Natural killer cell (primary cell): ENCODE data around the gene DDR2. TPM values are rescaled to one million over a fixed set of nuclear protein-coding genes. Genes with fewer than 3 reads are reported as not detected.
"Not testable (repeated sequence)": the region's sequence is repeated elsewhere in the genome, so short reads cannot be mapped to it uniquely, and the experiment has no call there.

Experiments used
- ATAC-seq, 3 donors: fragments of 150-1000 bp in 2 of 3; fragments of 200-7000 bp in 1 of 3; cut with Tn5 transposase; 1 replicate in 1 of 3; 2 replicates in 2 of 3; pipeline ENCODE4 v1.10.0; 2021; ENCODE audit warnings: mild to moderate bottlenecking in 2 of 3, moderate library complexity in 2 of 3
- DNase-seq, 2 donors: peaks; one replicate each; pipeline versions ENCODE4 v3.0.0 to v3.0.0-alpha.2; 2013 to 2021; ENCODE audit warnings: mixed read lengths in 1 of 2
- H3K27ac ChIP-seq: one replicate; pipeline ENCODE4 v1.5.1; 2013; ENCODE audit warnings: mild to moderate bottlenecking, low read length
- H3K27me3 ChIP-seq: one replicate; pipeline ENCODE4 v1.6.1; 2013; ENCODE audit warnings: low read length; ENCODE audit not compliant: control insufficient read depth, insufficient read depth
- H3K36me3 ChIP-seq: one replicate; pipeline ENCODE4 v1.6.1; 2013; ENCODE audit warnings: low read length; ENCODE audit not compliant: control insufficient read depth, insufficient read depth
- H3K4me1 ChIP-seq: one replicate; pipeline ENCODE4 v1.6.1; 2013; ENCODE audit warnings: low read length; ENCODE audit not compliant: control insufficient read depth, insufficient read depth
- H3K4me3 ChIP-seq: one replicate; pipeline ENCODE4 v1.5.1; 2013; ENCODE audit warnings: low read length
- H3K9me3 ChIP-seq: one replicate; pipeline ENCODE4 v1.6.1; 2013; ENCODE audit warnings: low read length; ENCODE audit not compliant: control insufficient read depth, insufficient read depth
- H3K27ac Mint-ChIP-seq, 2 donors: one replicate each; pipeline ENCODE4 v1.8.0; 2022; ENCODE audit warnings: mild to moderate bottlenecking in 2 of 2, mixed read lengths in 2 of 2, moderate library complexity in 1 of 2
- H3K27me3 Mint-ChIP-seq, 2 donors: one replicate each; pipeline ENCODE4 v1.8.0; 2022; ENCODE audit warnings: low read depth in 2 of 2, mixed read lengths in 2 of 2
- H3K36me3 Mint-ChIP-seq: one replicate; pipeline ENCODE4 v1.8.0; 2022; ENCODE audit warnings: mixed read lengths
- H3K4me1 Mint-ChIP-seq, 2 donors: one replicate each; pipeline ENCODE4 v1.8.0; 2022; ENCODE audit warnings: mixed read lengths in 2 of 2
- H3K4me3 Mint-ChIP-seq: one replicate; pipeline ENCODE4 v1.8.0; 2022; ENCODE audit warnings: mild to moderate bottlenecking, moderate library complexity, mixed read lengths
- H3K9me3 Mint-ChIP-seq, 2 donors: one replicate each; pipeline ENCODE4 v1.8.0; 2022; ENCODE audit warnings: mixed read lengths in 2 of 2
- CTCF ChIP-seq: fragments of 200-600 bp; IDR thresholded peaks from one replicate; pipeline ENCODE4 v1.8.0; 2022; ENCODE audit warnings: antibody characterized with exemption
- WGBS: methylation state at CpG from one replicate; pipeline ENCODE4 v1.1.7; 2013; ENCODE audit warnings: missing lambda C conversion rate; ENCODE audit not compliant: insufficient coverage; 5-methylcytosine and 5-hydroxymethylcytosine counted together
- intact Hi-C: fragments of 100-400 bp; cut with micrococcal nuclease; formaldehyde crosslinking; loops from one replicate; pipeline ENCODE4 v1.14.2; 2022
- total RNA-seq, 4 donors: library from RNA; stranded (reverse); fragments of 120-200 nt in 1 of 4; gene quantifications; one replicate each; pipeline versions ENCODE4 v1.2.3 to v1.2.4, GENCODE V29; 2013 to 2022

DDR2 gene
- total RNA-seq, 3 donors from 2014 or later (not counting 1 experiment from before 2014, with no cell fraction given): 1.5 to 2.0 (median 1.8) TPM

DNA sequence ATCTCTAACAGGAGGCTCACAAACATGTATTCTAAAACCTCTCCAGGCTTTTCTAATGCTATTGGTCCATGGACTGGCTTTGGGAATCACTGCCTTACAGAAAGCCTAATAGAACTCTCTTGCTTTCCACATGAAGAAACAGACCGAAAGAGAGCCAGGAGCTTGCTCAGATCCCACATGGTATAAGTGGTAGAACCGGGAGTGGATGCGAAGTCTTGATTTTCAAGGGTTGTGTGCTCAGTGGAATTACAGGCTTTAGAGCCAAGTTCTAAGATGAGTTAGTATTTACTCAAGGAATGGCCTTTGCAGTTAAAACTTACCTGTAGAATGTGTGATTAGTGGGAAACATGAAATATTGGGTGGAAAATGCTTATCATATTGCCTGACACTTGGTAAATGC lies 103.9 kb downstream of the DDR2 start:
- no peak overlapping the region for H3K27ac Mint-ChIP-seq
- 85% methylated on average over 3 of the region's 3 CpGs for WGBS

DNA sequence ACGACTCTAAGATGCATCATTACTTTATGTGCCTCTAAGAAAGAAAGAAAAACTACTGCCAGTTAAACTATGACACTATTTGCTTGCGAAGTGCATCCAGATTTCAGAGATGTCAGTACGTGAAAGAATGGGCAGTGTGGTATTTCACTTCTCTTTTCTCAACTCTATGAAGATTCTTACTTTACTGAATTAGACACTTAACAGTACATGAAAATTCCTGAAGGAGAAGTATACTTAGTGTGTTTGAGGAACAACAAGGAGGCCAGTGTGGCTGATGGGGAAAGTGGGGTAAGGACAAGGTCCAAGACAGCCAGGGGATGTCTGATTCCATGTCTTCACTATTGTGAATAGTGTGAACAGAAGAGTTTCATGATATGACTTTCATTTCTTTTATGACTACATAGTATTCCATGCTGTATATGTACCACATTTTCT lies 104.4 kb downstream of the DDR2 start:
- DNase-seq (no peak), ATAC-seq (no peak)
- intact Hi-C loops: no loop called here
- no peaks in the 10 kb centered on the region for H3K4me1 ChIP-seq
- Mint-ChIP-seq H3K9me3 (no peaks in the 10 kb centered on the region), H3K4me1 (no peaks in the 10 kb centered on the region), H3K27ac (no peak overlapping the region), H3K36me3 (no peaks in the 10 kb centered on the region), H3K4me3 (no peak overlapping the region), H3K27me3 (peaks cover 5 to 17% of the 10 kb centered on the region in 2 donors)
- 89% methylated on average over 1 of the region's 3 CpGs for WGBS
- H3K4me3 ChIP-seq: no peak overlapping the region
- H3K27me3 ChIP-seq: no peaks in the 10 kb centered on the region
- H3K36me3 ChIP-seq: no peaks in the 10 kb centered on the region
- no peak for TF ChIP-seq CTCF
- no peak overlapping the region for H3K27ac ChIP-seq
- no peaks in the 10 kb centered on the region for H3K9me3 ChIP-seq

More for the DNA sequence above, 103.9 kb downstream of the DDR2 start:
- H3K4me3 ChIP-seq: no peak overlapping the region
- no peak overlapping the region for H3K27ac ChIP-seq
- no peaks in the 10 kb centered on the region for H3K4me1 Mint-ChIP-seq
- no peaks in the 10 kb centered on the region for H3K27me3 ChIP-seq
- no peak for ATAC-seq
- TF ChIP-seq CTCF: no peak
- no peaks in the 10 kb centered on the region for H3K9me3 ChIP-seq
- intact Hi-C loops: no loop called here
- H3K9me3 Mint-ChIP-seq: no peaks in the 10 kb centered on the region
- no peak overlapping the region for H3K4me3 Mint-ChIP-seq
- peaks cover 5 to 17% of the 10 kb centered on the region in 2 donors for H3K27me3 Mint-ChIP-seq
- DNase-seq: no peak
- H3K36me3 Mint-ChIP-seq: no peaks in the 10 kb centered on the region
- no peaks in the 10 kb centered on the region for H3K36me3 ChIP-seq
- H3K4me1 ChIP-seq: no peaks in the 10 kb centered on the region

GRCh38 chr1:162740755-162741154 lies 108.5 kb downstream of the DDR2 start:
- Histone ChIP-seq H3K4me1 (no peaks in the 10 kb centered on the region), H3K27me3 (no peaks in the 10 kb centered on the region), H3K4me3 (no peak overlapping the region), H3K9me3 (no peaks in the 10 kb centered on the region), H3K36me3 (no peaks in the 10 kb centered on the region), H3K27ac (no peak overlapping the region)
- Mint-ChIP-seq H3K27me3 (no peaks in the 10 kb centered on the region), H3K4me3 (no peak overlapping the region), H3K27ac (no peak overlapping the region), H3K36me3 (no peaks in the 10 kb centered on the region), H3K4me1 (no peaks in the 10 kb centered on the region), H3K9me3 (no peaks in the 10 kb centered on the region)
- DNase-seq (no peak), ATAC-seq (no peak)
- TF ChIP-seq CTCF: no peak
- intact Hi-C loops: no loop called here
- WGBS: 99% methylated on average over 3 of the region's 4 CpGs

- H3K4me3 Mint-ChIP-seq: no peak overlapping the region
- 90% methylated on average over 2 of the region's 2 CpGs for WGBS
- Histone ChIP-seq H3K27ac (no peak overlapping the region), H3K36me3 (no peaks in the 10 kb centered on the region), H3K27me3 (no peaks in the 10 kb centered on the region), H3K4me3 (no peak overlapping the region), H3K9me3 (no peaks in the 10 kb centered on the region), H3K4me1 (no peaks in the 10 kb centered on the region)
- intact Hi-C loops: no loop called here
- no peak overlapping the region for H3K27ac Mint-ChIP-seq
- H3K4me1 Mint-ChIP-seq: no peaks in the 10 kb centered on the region
- TF ChIP-seq CTCF: no peak
- ATAC-seq (no peak), DNase-seq (no peak)
- H3K27me3 Mint-ChIP-seq: no peaks in the 10 kb centered on the region
- no peaks in the 10 kb centered on the region for H3K9me3 Mint-ChIP-seq
- no peaks in the 10 kb centered on the region for H3K36me3 Mint-ChIP-seq
Measured at GRCh38 chr1:162741574-162741973, 109.3 kb downstream of the DDR2 start.

DNA sequence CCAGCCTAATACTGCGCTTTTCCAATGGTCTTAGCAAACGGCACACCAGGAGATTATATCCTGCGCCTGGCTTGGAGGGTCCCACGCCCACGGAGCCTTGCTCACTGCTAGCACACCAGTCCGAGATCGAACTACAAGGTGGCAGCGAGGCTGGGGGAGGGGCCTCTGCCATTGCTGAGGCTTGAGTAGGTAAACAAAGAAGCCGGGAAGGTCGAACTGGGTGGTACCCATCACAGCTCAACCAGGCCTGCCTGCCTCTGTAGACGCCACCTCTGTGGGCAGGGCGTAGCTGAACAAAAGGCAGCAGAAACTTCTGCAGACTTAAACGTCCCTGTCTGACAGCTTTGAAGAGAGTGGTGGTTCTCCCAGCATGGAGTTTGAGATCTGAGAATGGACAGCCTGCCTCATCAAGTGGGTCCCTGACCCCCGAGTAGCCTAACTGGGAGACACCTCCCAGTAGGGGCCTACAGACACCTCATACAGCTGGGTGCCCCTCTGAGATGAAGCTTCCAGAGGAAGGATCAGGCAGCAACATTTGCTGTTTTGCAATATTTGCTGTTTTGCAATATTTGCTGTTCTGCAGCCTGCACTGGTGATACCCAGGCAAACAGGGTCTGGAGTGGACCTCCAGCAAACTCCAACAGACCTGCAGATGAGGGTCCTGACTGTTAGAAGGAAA lies 114.1 kb downstream of the DDR2 start:
- H3K4me3 Mint-ChIP-seq, H3K9me3 ChIP-seq, H3K36me3 Mint-ChIP-seq: not testable (repeated sequence)

More for the DNA sequence above, 114.1 kb downstream of the DDR2 start:
- DNase-seq, H3K4me3 ChIP-seq, H3K4me1 Mint-ChIP-seq, H3K36me3 ChIP-seq, H3K27ac ChIP-seq, H3K27ac Mint-ChIP-seq, H3K4me1 ChIP-seq, intact Hi-C loops, H3K9me3 Mint-ChIP-seq, ATAC-seq, H3K27me3 ChIP-seq: not testable (repeated sequence)
- peaks cover 0 to 12% of the 10 kb centered on the region in 2 donors for H3K27me3 Mint-ChIP-seq
- 94% methylated on average over 14 of the region's 14 CpGs for WGBS
